ENCODE measurements around the gene LDLRAP1. TPM values are rescaled to one million over a fixed set of nuclear protein-coding genes. Genes with fewer than 3 reads are reported as not detected.

The LDLRAP1 gene
- total RNA-seq, 6 donors from 2014 or later = 16.7 to 36.1 (median 30.5) TPM

- H3K36me3 ChIP-seq = peaks cover 0 to 56% (median 26%) of the 10 kb centered on the region in 4 donors
- WGBS, 2 donors = 91 to 92% methylated on average over 5 to 9 of the region's 9 CpGs
- no peak for TF ChIP-seq CTCF (IDR thresholded peaks at IDR 0.05)
- TF ChIP-seq EP300 (IDR thresholded peaks at IDR 0.05) = no peak
- no peak for TF ChIP-seq POLR2A (IDR thresholded peaks at IDR 0.05)
- no peak for TF ChIP-seq POLR2AphosphoS5 (IDR thresholded peaks at IDR 0.05)
- H3K4me1 ChIP-seq = peaks cover 39 to 74% (median 50%) of the 10 kb centered on the region in 4 donors
- no peaks in the 10 kb centered on the region for H3K9me3 ChIP-seq
- no peak overlapping the region for H3K4me3 ChIP-seq
- peak overlapping the region in 3 of 4 donors; percentile 66 to 77 (median 72) for H3K27ac ChIP-seq
- no peak for ATAC-seq (ENCODE audit: low FRiP score in 2 of 2)
- H3K27me3 ChIP-seq = no peaks in the 10 kb centered on the region
- DNase-seq = no peak
These were observed 19.5 kb downstream of the LDLRAP1 start for GRCh38 chr1:25562928-25563283.

GRCh38 chr1:25563330-25564215, 20.2 kb downstream of the LDLRAP1 start:
- H3K4me1 ChIP-seq = peaks cover 43 to 74% (median 52%) of the 10 kb centered on the region in 4 donors
- H3K36me3 ChIP-seq = peaks cover 0 to 50% (median 25%) of the 10 kb centered on the region in 4 donors
- H3K4me3 ChIP-seq = no peak overlapping the region
- H3K9me3 ChIP-seq = no peaks in the 10 kb centered on the region
- peak in 1 of 2 donors; percentile 56 for DNase-seq
- TF ChIP-seq POLR2AphosphoS5 (IDR thresholded peaks at IDR 0.05) (no peak), EP300 (IDR thresholded peaks at IDR 0.05) (no peak), POLR2A (IDR thresholded peaks at IDR 0.05) (no peak)
- H3K27ac ChIP-seq = peak overlapping the region in 2 of 4 donors; percentile 40 to 77
- H3K27me3 ChIP-seq = no peaks in the 10 kb centered on the region
- 89 to 92% methylated on average over 12 to 17 of the region's 20 CpGs for WGBS, 2 donors
- ATAC-seq (ENCODE audit: low FRiP score in 2 of 2) = no peak

- no peak overlapping the region for H3K4me3 ChIP-seq
- peaks cover 0 to 40% (median 21%) of the 10 kb centered on the region in 4 donors for H3K36me3 ChIP-seq
- peak overlapping the region in 3 of 4 donors; percentile 3 to 77 (median 57) for H3K27ac ChIP-seq
- 65 to 77% methylated on average over 10 to 14 of the region's 14 CpGs for WGBS, 2 donors
- peaks cover 32 to 65% (median 45%) of the 10 kb centered on the region in 4 donors for H3K4me1 ChIP-seq
- H3K9me3 ChIP-seq = no peaks in the 10 kb centered on the region
- TF ChIP-seq CTCF (IDR thresholded peaks at IDR 0.05) (no peak), POLR2AphosphoS5 (IDR thresholded peaks at IDR 0.05) (peak in 1 of 2 donors; percentile 22), EP300 (IDR thresholded peaks at IDR 0.05) (no peak)
- no peak for ATAC-seq (ENCODE audit: low FRiP score in 2 of 2)
- no peak for DNase-seq
- no peaks in the 10 kb centered on the region for H3K27me3 ChIP-seq
These were observed 21.6 kb downstream of the LDLRAP1 start for GRCh38 chr1:25564777-25565574.

- TF ChIP-seq CTCF (IDR thresholded peaks at IDR 0.05) (no peak), POLR2AphosphoS5 (IDR thresholded peaks at IDR 0.05) (no peak), EP300 (IDR thresholded peaks at IDR 0.05) (no peak), POLR2A (IDR thresholded peaks at IDR 0.05) (no peak)
These were observed 22.2 kb downstream of the LDLRAP1 start for GRCh38 chr1:25565626-25566025.

More at GRCh38 chr1:25565626-25566025, 22.2 kb downstream of the LDLRAP1 start:
- Histone ChIP-seq H3K27me3 (no peaks in the 10 kb centered on the region), H3K36me3 (peaks cover 0 to 37% (median 21%) of the 10 kb centered on the region in 4 donors), H3K4me3 (no peak overlapping the region), H3K4me1 (peaks cover 29 to 58% (median 39%) of the 10 kb centered on the region in 4 donors), H3K27ac (peak overlapping the region; percentile 3 to 77 (median 36)), H3K9me3 (no peaks in the 10 kb centered on the region)
- DNase-seq (no peak), ATAC-seq (ENCODE audit: low FRiP score in 2 of 2) (no peak)
- WGBS, 2 donors = 82 to 84% methylated on average over 7 to 8 of the region's 8 CpGs

Data from upper lobe of left lung (tissue), 6 donors.